Measurements from ENCODE around the gene CABLES1.
"Not testable (repeated sequence)": the region's sequence is repeated elsewhere in the genome, so short reads cannot be mapped to it uniquely, and the experiment has no call there.

CABLES1 gene

GRCh38 chr18:23142251-23142929, 7.1 kb downstream of the CABLES1 start:
- in situ Hi-C loops (cut with MboI; ENCODE audit: low sequenced_read_pairs) = no loop called here

- in situ Hi-C loops (cut with MboI; ENCODE audit: low sequenced_read_pairs) = no loop called here
Measured at GRCh38 chr18:23143016-23143814, 7.9 kb downstream of the CABLES1 start.

- in situ Hi-C loops (cut with MboI; ENCODE audit: low sequenced_read_pairs) = no loop called here
Measured at GRCh38 chr18:23143815-23144261, 8.6 kb downstream of the CABLES1 start.

GRCh38 chr18:23144640-23145039, 9.4 kb downstream of the CABLES1 start:
- in situ Hi-C loops (cut with MboI; ENCODE audit: low sequenced_read_pairs) = no loop called here

- in situ Hi-C loops (cut with MboI; ENCODE audit: low sequenced_read_pairs) = no loop called here
Measured at GRCh38 chr18:23145621-23146020, 10.3 kb downstream of the CABLES1 start.

GRCh38 chr18:23146861-23147469, 11.7 kb downstream of the CABLES1 start:
- in situ Hi-C loops (cut with MboI; ENCODE audit: low sequenced_read_pairs) = no loop called here

- in situ Hi-C loops (cut with MboI; ENCODE audit: low sequenced_read_pairs) = no loop called here
Measured at GRCh38 chr18:23148382-23148781, 13.1 kb downstream of the CABLES1 start.

- in situ Hi-C loops (cut with MboI; ENCODE audit: low sequenced_read_pairs) = no loop called here
Measured at GRCh38 chr18:23149570-23149969, 14.3 kb downstream of the CABLES1 start.

- in situ Hi-C loops (cut with MboI; ENCODE audit: low sequenced_read_pairs) = no loop called here
Measured at GRCh38 chr18:23151414-23152099, 16.3 kb downstream of the CABLES1 start.

- in situ Hi-C loops (cut with MboI; ENCODE audit: low sequenced_read_pairs) = no loop called here
Measured at GRCh38 chr18:23154030-23154429, 18.7 kb downstream of the CABLES1 start.

GRCh38 chr18:23154823-23155500, 19.7 kb downstream of the CABLES1 start:
- in situ Hi-C loops (cut with MboI; ENCODE audit: low sequenced_read_pairs) = no loop called here

- in situ Hi-C loops (cut with MboI; ENCODE audit: low sequenced_read_pairs) = no loop called here
Measured at GRCh38 chr18:23155537-23155936, 20.3 kb downstream of the CABLES1 start.

- in situ Hi-C loops (cut with MboI; ENCODE audit: low sequenced_read_pairs) = no loop called here
Measured at GRCh38 chr18:23156134-23156533, 20.8 kb downstream of the CABLES1 start.

GRCh38 chr18:23158058-23158457, 22.8 kb downstream of the CABLES1 start:
- in situ Hi-C loops (cut with MboI; ENCODE audit: low sequenced_read_pairs) = no loop called here

- in situ Hi-C loops (cut with MboI; ENCODE audit: low sequenced_read_pairs) = not testable (repeated sequence)
Measured at GRCh38 chr18:23158884-23159283, 23.6 kb downstream of the CABLES1 start.

GRCh38 chr18:23159344-23159743, 24.1 kb downstream of the CABLES1 start:
- in situ Hi-C loops (cut with MboI; ENCODE audit: low sequenced_read_pairs) = no loop called here

GRCh38 chr18:23162473-23162872, 27.2 kb downstream of the CABLES1 start:
- in situ Hi-C loops (cut with MboI; ENCODE audit: low sequenced_read_pairs) = no loop called here

- in situ Hi-C loops (cut with MboI; ENCODE audit: low sequenced_read_pairs) = no loop called here
Measured at GRCh38 chr18:23163786-23164533, 28.7 kb downstream of the CABLES1 start.

GRCh38 chr18:23165271-23166068, 30.2 kb downstream of the CABLES1 start:
- in situ Hi-C loops (cut with MboI; ENCODE audit: low sequenced_read_pairs) = no loop called here
